Coronary artery (tissue), 2 donors: Measurements from ENCODE around the gene ARHGEF16.
A peak's percentile ranks its signal among the peaks of the same experiment; 100 is the strongest.

Source experiments
- DNase-seq: peaks from one replicate; pipeline ENCODE4 v3.0.0-alpha.2; 2017; ENCODE audit warnings: low spot score
- H3K27ac ChIP-seq, 2 donors: fragments of 200-600 bp; sonication (generic); one replicate each; pipeline ENCODE4 v1.5.1; 2016 to 2019
- H3K4me3 ChIP-seq: fragments of 200-600 bp; sonication (generic); 2 replicates; pipeline ENCODE4 v1.5.1; 2016; ENCODE audit warnings: mild to moderate bottlenecking, moderate library complexity
- TF ChIP-seq, protein P1 (sequence below): fragments of 200-600 bp; sonication (generic); IDR thresholded peaks from one replicate; pipeline ENCODE4 v1.5.1; 2019; ENCODE audit warnings: antibody characterized with exemption

ARHGEF16 gene

DNA sequence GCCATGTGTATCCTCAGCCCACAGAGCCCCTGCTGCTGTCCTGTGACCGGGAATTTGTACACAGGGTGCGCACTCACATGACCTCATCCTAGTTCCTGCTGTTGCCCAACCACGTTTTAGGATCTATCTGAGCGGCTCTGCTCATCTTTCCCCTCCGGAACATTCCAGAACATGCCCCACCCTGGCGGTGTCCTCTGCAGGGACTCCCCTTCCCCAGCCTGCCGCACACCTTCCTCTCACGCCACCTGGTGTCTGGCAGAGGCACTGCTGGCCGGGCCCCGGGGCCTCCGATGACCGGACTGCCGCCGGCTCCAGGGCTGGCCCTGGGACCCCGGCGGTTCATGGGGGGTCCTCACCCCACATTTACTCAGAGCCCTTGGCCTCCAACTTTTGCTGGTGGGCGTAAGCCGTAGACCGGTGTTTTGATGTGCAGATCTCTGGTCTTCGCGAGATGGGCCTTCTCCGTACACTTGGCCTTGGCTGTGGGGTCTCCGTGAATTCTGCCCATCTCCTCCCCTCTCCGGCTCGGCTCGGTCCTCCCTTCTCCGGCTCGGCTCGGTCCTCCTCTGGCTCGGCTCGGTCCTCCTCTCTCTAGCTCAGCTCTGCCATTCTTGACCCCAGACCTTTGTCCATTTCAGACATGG is 29.5 kb downstream of the ARHGEF16 start:
- Histone ChIP-seq H3K4me3 (no peak overlapping the region), H3K27ac (no peak overlapping the region)
- DNase-seq: no peak
- TF ChIP-seq, protein P1, sequence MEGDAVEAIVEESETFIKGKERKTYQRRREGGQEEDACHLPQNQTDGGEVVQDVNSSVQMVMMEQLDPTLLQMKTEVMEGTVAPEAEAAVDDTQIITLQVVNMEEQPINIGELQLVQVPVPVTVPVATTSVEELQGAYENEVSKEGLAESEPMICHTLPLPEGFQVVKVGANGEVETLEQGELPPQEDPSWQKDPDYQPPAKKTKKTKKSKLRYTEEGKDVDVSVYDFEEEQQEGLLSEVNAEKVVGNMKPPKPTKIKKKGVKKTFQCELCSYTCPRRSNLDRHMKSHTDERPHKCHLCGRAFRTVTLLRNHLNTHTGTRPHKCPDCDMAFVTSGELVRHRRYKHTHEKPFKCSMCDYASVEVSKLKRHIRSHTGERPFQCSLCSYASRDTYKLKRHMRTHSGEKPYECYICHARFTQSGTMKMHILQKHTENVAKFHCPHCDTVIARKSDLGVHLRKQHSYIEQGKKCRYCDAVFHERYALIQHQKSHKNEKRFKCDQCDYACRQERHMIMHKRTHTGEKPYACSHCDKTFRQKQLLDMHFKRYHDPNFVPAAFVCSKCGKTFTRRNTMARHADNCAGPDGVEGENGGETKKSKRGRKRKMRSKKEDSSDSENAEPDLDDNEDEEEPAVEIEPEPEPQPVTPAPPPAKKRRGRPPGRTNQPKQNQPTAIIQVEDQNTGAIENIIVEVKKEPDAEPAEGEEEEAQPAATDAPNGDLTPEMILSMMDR: peak; percentile 39

DNA sequence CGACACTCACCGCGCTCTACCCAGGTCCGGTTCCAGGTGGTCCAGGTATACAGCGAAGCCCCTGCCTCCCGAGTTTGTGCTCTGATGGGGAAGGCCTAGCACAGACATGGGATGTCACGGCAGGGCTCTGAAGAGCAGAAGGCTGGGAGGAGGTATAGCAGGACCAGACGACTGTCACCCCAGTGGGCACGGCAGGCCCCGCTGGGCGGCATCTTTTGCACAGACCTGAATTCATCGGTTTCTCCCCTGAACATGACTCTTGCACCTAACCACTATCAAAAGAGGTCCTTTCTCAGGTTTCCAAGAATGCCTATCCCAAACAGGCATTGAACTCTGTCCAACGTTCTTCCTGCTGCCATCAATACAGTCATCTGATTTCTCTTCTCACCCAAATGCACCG is 30.6 kb downstream of the ARHGEF16 start:
- no peak for DNase-seq
- H3K4me3 ChIP-seq: no peak overlapping the region
- H3K27ac ChIP-seq: no peak overlapping the region
- TF ChIP-seq, protein P1: no peak

DNA sequence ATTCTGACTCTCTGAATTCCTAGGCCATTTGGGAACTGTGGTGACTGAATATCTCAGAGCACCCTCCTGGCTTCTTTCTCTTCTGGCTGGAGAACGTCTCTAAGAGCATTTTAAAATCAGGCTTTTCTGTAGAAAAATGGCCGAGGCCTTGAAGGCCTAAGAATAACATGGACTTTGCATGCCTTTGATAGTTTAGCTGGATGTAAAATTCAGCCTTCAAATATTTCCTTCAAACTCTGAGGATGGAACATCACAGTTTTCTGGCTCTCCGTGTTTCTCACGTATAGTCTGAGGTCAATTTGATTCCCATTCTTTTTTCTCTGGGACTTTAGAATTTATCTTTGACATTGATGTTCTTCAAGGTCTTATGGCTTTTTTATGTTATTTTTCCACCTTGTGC is 34.0 kb downstream of the ARHGEF16 start:
- H3K27ac ChIP-seq: no peak overlapping the region
- H3K4me3 ChIP-seq: no peak overlapping the region
- TF ChIP-seq, protein P1: no peak
- DNase-seq: no peak

DNA sequence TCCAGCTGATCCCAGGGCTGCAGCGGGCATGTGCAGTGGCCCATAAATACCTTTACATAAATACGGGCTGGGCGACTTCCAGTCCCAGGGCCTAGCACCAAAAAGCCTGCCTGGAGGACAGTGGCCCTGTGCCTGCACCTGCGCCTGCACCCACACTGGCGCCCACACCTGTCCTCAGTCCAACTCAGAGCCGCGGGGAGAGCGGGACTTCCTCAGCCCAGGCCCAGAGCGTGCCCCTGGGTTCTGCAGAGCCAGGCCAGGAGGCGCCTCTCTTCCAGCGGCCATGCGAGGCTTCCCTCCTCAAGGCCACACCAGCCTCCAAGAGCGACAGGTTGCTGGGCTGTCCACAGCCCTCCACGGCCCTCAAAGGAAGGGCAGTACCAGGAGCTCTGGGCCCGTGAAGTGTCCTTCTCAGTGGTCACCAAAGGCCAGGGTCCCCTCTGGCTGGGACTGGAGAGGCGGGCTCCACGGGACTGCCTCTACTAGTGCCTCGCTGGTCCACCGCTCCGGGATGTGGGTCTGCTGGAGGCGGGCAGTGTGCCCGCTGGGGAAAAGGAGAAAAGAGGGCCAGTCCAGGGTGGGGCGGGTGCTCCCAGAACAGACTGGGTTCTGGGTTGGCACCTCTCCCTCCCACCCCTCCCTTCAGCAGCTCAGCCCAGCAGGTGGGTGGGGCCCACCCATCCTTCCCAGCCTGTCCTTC is 35.7 kb downstream of the ARHGEF16 start:
- Histone ChIP-seq H3K4me3 (no peak overlapping the region), H3K27ac (no peak overlapping the region)
- TF ChIP-seq, protein P1: no peak
- DNase-seq: no peak

DNA sequence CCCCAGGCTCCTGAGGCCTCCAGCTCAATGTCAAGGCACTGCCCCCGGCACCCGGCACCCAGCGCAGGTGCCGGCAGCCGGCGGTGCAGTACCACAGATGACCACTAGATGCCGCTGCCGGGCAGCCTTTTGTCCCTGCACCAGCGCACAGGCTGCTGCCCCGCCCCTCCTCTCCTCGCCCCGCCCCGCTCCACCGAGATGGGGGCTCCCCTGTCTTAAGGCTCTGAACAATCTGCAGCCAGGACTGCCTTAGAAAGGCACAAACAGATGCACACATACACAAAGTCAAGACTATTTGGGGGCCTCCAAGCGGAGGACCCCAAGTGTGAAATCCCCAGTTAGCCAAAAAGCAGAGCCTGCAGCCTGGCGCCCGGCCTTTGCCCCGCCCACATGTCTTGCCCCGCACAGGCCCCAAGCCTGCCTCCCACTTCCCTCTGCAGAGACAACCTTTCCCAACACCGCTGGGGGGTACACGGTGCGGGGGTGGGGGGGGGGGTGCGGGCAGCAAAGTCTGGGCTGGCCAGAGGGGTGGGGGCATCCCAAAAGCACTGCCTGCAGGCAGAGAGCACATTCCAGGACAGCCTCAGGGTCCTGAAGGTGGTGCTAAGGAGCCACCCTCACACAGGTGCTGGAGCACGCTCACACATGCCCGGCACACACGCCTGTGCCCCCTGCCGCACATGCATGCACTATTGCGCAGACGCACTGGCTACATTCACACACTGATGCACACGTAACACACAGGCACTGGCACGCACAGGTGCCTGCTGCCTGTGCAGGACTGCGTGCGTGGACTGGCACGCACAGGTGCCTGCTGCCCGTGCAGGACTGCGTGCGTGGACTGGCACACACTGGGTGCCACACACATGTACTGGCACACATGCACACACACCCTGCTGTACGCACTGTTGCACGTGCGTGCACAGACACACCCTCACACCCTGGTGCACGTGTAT is 37.1 kb downstream of the ARHGEF16 start:
- Histone ChIP-seq H3K4me3 (no peak overlapping the region), H3K27ac (no peak overlapping the region)
- no peak for DNase-seq
- TF ChIP-seq, protein P1: peak; percentile 99

DNA sequence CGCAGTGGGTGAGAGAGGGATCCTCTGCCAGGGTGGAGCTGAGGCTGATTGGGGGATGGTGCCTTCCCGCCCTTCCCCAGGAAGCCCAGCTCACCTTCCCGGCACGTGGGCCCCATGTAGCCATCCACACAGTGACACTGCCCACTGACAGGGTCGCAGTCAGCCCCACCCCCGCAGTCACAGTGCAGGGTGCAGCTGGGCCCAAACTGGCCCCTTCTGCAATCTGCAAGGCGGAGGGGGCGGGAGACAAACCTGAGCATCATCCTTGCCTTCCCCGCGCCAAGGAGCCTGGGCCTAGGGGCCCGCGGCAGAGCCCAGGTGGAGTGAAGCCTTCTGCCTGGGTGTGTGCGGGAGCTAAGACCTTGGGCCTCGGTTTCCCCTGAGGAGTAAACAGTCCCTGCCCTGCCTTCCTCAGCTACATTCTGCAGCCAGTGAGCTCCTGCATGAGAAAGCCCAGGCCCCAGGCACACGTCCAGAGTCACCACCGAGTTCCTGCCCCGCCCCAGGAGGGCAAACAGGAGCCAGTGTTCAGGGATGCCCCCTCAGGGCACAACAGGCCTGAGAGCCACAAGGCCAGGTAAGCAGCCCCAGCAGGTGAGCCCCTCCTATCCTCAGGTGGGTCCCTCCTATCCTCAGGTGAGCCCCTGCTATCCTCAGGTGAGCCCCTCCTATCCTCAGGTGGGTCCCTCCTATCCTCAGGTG is 38.2 kb downstream of the ARHGEF16 start:
- H3K4me3 ChIP-seq: no peak overlapping the region
- TF ChIP-seq, protein P1: no peak
- no peak for DNase-seq
- no peak overlapping the region for H3K27ac ChIP-seq
